GM21423 (cell line): ENCODE data around the gene HAO1.
"Not testable (repeated sequence)": the region's sequence is repeated elsewhere in the genome, so short reads cannot be mapped to it uniquely, and the experiment has no call there.

Source experiments
- ATAC-seq: cut with Tn5 transposase; IDR thresholded peaks from one replicate; pipeline ENCODE4 v1.9.1; 2021; ENCODE audit warnings: mild to moderate bottlenecking, moderate library complexity; ENCODE audit not compliant: unreplicated experiment

The HAO1 gene

GRCh38 chr20:7858734-7859250 is 81.5 kb downstream of the HAO1 start:
- ATAC-seq = no peak

DNA sequence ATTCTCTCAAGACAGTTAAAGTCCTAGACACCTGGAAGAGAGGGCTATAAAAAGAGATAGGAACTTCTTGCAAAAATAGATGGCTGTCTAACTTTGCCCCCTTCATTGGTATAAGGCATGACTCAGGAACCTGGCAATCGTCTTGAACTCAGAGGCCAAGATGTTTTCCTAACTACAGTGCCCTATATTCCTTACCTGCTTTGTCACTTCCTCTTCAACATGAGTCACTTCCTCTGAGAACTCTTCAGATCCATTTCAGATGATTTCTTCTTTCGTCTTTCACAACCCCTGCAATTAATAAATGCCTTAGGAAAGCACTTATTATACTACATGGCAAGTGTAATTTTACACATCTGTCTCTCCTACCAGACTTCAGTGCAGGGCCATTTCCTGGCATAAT is 83.5 kb downstream of the HAO1 start:
- no peak for ATAC-seq

GRCh38 chr20:7855545-7855944 is 84.7 kb downstream of the HAO1 start:
- no peak for ATAC-seq

- no peak for ATAC-seq
Measured at GRCh38 chr20:7853493-7853892, 86.8 kb downstream of the HAO1 start.

GRCh38 chr20:7850775-7851490 is 89.3 kb downstream of the HAO1 start:
- no peak for ATAC-seq

DNA sequence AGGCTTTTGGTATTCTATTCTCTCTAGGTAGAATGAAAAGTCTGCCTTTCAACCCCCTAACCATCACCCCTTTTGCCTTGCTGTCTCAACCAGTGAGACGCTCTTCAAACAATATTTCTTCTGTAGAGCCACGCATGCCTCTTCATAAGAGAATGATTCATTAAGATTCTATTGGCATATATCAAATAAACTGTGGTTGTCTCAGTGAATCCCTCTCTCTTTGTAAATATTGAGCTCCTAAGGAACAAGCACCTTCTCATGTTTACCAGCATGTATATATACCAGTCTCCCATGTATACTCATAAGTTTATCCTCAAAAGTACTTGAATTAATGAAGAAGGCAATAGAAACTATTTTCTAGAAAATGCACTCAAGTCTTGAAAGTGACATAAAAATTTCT is 90.6 kb downstream of the HAO1 start:
- ATAC-seq = no peak

GRCh38 chr20:7848351-7848750 is 91.9 kb downstream of the HAO1 start:
- no peak for ATAC-seq

GRCh38 chr20:7843613-7844012 is 96.6 kb downstream of the HAO1 start:
- ATAC-seq = no peak

GRCh38 chr20:7841971-7842310 is 98.3 kb downstream of the HAO1 start:
- no peak for ATAC-seq

DNA sequence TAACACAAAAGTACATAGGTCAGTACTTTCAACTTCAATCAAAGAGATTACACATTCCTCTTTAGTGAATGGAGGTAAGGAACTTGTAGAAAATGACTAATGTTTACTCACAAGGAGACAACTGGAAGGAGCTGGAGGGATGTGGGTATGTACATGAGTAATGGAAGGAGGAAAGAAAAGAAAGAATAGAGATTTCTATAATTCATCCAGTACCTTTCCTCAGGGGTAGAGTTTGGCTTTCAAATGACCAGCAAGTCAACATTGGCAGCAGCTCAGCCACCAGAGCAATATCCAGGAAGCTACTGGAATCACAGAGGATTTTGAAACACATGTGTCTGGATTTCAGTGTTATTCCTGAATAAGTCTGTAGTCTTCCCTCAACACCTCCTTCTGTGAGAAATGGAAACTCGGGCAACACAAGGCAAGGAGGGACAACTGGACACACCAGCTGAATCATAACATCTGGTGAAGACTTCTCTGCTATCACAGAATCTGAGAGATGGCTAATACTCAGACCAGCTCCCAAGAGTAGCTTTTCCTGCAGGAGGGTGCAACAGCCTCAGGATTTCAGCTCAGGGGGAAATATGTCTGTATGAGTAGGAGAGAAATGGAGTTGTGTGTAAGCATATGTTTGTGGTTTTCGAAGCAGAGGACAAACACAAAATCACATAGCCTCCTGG is 98.8 kb downstream of the HAO1 start:
- no peak for ATAC-seq

- ATAC-seq = no peak
Measured at GRCh38 chr20:7836076-7836475, 104.2 kb downstream of the HAO1 start.

GRCh38 chr20:7834441-7834840 is 105.8 kb downstream of the HAO1 start:
- ATAC-seq = not testable (repeated sequence)
